HS-5 (cell line): ENCODE results near the gene ANAPC10.
"Not testable (repeated sequence)": the region's sequence is repeated elsewhere in the genome, so short reads cannot be mapped to it uniquely, and the experiment has no call there.

Experiments used
- DNase-seq: peaks from one replicate; pipeline ENCODE4 v3.0.0-alpha.2; 2012; ENCODE audit warnings: low read depth

The ANAPC10 gene

GRCh38 chr4:145069361-145069760 is 28.6 kb downstream of the ANAPC10 start:
- DNase-seq: peak; percentile 39

GRCh38 chr4:145066063-145066501 is 31.9 kb downstream of the ANAPC10 start:
- DNase-seq: no peak

- DNase-seq: no peak
Measured at GRCh38 chr4:145061318-145061920, 36.6 kb downstream of the ANAPC10 start.

- no peak for DNase-seq
Measured at GRCh38 chr4:145058256-145058655, 39.7 kb downstream of the ANAPC10 start.

- DNase-seq: no peak
Measured at GRCh38 chr4:145056325-145057130, 41.5 kb downstream of the ANAPC10 start.

DNA sequence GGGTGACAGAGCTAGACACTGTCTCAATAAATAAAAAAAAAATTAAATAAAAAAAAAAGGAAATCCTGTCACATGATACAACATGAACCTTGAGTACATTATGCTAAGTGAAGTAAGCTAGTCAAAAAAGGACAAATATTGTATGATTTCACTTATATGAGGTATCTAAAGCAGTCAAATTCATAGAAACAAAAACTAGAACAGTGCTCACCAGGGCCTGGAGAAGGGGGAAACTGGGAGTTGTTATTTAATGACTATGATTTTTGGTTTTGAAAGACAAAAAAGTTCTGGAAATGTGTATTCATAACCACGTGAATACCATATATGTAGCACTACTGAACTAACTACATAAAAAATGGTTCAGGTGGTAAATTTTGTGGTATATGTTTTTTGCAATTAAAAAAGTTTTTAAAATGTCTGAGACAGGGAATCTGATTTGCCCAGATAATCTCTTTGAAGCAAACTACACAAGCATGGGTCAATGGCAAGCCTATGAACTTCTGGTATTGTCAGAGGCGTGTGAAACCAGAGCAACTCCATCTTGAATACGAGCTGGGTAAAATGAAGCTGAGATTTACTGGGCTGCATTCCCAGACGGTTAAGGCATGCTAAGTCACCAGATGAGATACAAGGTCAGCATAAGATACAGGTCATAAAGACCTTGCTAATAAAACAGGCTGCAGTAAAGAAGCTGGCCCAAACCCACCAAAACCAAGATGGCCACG is 42.3 kb downstream of the ANAPC10 start:
- no peak for DNase-seq

GRCh38 chr4:145049241-145049640 is 48.8 kb downstream of the ANAPC10 start:
- no peak for DNase-seq

DNA sequence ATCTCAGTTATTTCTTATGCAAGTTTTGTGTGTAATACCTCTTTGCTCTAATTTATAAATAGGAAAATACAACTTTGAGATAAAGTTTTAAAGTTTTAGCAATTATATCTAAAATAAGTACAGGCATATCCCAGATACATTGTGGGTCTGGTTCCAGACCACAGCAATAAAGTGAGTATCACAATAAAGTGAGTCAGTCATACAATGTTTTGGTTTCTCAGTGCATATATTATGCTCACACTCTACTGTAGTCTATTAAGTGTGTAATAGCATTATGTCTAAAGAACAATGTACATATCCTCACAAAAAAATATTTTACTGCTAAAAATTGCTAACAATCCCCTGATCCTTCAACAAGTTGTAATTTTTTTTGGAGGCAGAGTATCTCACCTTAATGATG is 49.2 kb downstream of the ANAPC10 start:
- DNase-seq: no peak

DNA sequence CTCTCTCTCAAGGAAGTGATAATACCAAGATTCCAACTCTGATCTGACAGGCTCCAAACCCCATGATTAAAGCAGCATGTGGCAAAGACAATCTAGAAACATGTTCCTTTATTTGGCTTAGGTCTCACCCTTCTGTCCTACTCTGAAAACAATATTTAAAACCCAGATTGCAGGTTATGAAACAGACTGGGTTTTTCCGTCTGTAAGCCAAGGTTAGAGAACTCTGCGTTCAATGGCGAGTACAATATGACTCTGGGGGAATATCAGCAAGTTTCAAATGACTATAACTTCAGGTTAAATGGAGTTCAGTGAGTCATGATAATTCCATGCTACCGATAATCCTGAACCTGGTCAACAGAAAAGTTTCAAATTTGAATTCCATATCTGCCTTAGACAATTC is 50.8 kb downstream of the ANAPC10 start:
- no peak for DNase-seq

DNA sequence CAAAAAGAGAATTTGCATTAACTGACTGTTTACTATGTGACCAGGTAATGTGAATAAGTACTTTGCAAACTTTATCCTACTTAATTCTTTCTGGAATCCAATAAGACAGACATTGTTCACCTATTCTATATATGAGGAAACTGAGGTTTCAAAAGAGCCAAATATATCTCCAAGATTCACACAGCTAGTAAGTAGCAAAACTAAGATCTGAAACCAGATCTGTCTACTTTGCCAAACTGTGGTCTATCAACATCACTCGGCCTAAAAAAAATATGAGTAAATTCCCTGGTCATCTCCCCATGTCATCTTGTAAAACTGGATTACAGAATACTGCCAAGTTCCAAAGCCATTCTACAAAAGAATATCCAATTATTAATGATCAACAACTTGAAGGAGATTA is 52.8 kb downstream of the ANAPC10 start:
- no peak for DNase-seq

DNA sequence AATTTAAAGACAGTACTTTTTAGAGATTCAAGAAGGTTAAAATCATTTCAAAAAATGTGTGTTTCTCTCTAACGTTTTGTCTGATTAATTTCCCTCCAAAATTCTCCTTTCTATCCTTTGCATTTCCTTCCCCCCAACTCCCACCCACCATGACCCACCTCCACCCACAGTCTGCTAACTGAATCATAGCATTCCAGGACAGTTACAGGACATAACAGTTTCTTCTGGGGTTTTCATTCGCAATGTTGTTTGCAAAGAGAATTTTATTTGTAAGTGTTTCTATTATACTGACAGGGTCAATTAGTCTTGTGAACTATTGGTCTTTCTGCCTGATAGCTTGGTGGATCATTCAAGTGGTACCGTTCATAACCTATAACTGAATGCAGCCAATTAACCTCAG is 53.7 kb downstream of the ANAPC10 start:
- no peak for DNase-seq

DNA sequence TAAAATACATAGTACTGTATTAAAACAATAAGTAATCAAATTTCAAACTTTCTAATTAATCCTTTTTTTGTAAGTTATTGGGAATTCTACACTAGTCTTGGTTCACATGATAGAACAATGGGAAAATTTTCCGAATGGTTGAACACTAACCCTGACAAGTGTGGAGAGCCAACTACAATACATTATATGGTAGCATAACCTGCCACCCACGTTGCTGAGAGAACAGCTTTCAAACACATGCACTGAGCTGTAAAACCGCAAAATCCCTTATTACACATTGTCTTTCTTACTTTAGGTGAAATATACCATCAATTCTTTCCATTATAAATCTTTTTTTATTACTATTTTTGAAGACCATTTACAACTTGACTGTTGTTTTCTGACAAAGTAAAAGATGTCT is 54.7 kb downstream of the ANAPC10 start:
- no peak for DNase-seq

DNA sequence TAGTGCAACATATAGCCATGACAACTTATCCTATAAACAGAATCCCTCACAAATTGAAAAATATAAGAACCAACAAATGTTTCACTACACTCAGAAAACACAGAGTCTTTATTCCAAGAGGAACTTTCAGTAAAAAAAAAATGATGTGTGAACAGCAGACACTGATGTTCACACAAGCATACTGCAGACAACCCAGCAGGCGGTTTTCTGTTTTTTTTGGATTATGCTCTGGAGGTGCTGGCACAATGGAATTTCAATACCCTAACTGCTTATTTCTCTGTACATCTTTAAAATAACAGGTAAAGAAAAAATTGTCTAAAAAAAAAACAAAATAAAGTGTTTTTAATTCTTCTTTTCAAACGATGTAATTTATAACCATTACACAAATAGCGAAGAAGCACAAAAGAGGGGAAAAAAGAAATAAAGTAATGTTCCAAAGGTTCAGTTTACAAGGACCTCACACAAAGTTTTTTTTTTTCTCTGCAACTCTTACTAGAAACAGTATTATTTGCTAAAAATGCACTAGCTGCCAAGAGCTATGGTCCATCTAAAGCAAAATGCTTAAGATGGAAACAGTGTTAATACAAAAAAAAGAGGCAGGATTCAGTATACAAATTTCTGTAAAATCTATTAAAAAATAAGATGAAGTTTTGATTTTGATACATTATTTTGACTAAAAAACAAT is 55.3 kb downstream of the ANAPC10 start:
- no peak for DNase-seq

DNA sequence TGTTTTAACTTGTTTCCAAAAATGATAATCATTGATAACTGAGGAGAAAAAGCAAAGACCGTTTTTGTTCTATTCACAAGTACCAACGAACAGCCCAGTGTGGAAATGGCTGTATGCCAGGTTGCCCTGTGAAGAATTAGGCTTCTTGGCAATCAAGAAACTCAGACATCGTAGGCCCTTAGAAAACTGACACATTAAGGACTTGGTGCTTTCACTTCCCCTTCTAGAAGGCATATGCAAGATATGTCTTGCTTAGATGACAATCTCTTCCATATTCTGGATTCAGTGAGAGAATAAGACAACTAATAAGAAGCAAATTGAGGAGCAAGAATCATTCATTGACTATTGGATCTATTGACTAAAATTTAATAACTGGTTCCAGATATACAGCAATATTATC is 56.6 kb downstream of the ANAPC10 start:
- DNase-seq: no peak

DNA sequence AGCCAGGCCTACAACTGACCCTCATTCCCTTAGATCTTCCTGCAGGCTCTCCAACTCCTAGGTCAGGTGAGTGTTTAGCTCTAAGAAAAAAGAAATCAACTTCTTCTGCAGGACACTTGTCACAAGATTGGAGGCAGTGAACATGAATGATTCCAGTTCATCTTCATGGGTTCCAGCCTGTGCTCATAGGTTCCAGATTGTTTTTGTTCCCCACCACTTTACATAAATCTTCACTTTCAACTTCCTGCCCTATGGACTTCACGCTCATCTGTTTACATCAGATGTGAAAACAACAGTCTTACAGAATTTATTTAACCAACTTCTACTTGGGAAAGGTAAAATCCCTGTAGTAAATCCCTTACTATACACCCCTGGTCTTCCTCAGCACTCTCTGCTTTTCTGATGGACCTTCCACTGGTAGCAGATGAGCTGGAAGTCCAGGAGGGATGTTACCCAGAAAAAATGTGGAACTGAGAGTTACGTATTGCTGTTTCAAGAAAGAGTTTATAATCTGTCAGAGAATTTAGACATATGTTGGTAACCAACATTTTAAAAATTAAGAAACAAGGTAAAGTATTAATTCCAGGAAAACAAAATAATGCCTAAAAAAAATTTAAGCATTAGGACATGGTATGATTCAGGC is 62.4 kb downstream of the ANAPC10 start:
- no peak for DNase-seq

DNA sequence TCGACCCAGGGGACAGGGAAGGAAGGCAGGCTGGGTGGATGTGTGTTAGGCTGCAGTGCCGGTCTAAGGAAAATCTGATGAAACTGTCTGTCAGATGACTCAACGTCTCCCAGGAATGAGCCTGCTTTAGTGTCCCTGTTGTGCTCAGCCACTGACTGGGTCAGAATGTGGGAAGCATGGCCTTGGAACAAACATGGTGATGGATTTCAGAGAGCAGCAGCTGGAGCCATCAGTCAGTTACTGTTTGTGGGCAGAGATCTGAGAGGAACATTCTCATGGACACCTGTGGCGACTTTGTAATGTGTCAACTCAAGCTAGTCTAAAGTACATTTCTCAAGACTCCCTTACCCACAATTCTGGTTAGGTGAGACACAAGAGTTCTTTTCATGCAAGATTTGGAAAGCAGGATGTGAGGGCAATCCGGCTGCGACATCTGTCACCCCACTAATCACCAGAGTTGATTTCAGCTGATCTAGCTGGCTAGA is 63.2 kb downstream of the ANAPC10 start:
- DNase-seq: no peak

GRCh38 chr4:145019346-145019745 is 78.7 kb downstream of the ANAPC10 start:
- DNase-seq: no peak

- DNase-seq: no peak
Measured at GRCh38 chr4:145014365-145014764, 83.6 kb downstream of the ANAPC10 start.

DNA sequence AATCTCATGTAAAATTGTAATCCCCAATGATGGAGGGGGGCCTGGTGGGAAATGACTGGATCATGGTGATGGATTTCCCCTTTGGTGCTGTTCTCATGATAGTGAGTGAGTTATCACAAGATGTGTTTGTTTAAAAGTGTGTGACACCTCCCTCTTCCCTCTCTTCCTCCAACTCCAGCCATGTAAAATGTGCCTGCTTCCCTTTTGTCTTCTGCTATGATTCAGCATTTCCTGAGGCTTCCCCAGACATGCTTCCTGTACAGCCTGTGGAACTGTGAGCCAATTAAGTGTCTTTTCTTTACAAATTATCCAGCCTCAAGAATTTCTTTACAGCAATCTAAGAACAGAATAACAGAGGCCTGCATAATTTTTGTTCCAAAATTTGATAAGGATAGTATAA is 85.2 kb downstream of the ANAPC10 start:
- DNase-seq: peak; percentile 22

DNA sequence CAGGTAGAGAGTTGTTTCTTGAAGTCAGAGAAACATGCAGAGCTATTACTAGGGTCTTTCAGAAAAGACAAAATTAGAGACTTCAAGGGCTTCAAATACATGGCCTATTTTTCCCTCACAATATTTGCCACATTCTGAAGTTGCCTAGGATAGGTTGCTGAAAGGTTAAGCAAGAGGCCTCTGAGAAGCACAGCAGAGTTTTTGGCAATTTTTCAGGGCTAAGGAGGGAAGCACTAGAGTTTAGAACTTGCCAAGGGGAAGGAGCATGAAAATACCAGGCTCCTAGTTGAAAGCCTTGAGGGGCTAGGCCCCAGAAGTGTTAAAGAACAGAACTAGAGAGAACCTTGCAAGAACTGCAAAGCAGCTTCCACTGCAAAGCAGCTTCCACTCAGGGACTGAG is 86.4 kb downstream of the ANAPC10 start:
- no peak for DNase-seq

DNA sequence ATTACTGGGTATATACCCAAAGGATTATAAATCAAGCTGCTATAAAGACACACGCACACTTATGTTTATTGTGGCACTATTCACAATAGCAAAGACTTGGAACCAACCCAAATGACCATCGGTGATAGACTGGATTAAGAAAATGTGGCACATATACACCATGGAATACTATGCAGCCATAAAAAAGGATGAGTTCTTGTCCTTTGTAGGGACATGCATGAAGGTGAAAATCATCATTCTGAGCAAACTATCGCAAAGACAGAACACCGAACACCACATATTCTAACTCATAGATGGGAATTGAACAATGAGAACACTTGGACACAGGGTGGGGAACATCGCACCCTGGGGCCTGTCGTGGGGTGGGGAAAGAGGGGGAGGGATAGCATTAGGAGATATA is 87.7 kb downstream of the ANAPC10 start:
- not testable (repeated sequence) for DNase-seq

DNA sequence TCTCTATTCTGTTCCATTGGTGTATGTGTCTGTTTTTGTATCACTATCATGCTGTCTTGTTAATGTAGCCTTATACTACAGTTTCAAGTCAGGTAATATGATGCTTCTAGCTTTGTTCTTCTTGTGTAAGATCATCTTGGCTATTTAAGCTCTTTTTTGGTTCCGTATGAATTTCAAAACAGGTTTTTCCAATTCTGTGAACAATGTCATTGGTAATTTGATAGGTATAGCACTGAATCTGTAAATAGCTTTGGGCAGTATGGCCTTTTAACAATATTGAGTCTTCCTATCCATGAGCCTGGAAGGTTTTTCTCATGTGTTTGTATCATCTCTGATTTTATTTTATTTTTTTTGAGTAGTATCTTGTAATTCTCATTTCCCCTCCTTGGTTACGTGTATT is 94.3 kb downstream of the ANAPC10 start:
- no peak for DNase-seq
